LNCaP clone FGC (cell line): ENCODE measurements around the gene DERL3.

Source experiments
- DNase-seq: peaks from one replicate; pipeline ENCODE4 v3.0.0-alpha.2; 2011; ENCODE audit warnings: low read depth
- H3K4me3 ChIP-seq: 2 replicates; pipeline ENCODE4 v1.5.1; 2011; ENCODE audit warnings: mild to moderate bottlenecking, low read depth, low read length, control low read depth
- TF ChIP-seq, protein P1 (sequence below): IDR thresholded peaks from 2 replicates; pipeline ENCODE4 v1.5.1; 2012; ENCODE audit warnings: mild to moderate bottlenecking; ENCODE audit not compliant: control insufficient read depth, insufficient read depth; ENCODE audit errors: extremely low read depth

The DERL3 gene

DNA sequence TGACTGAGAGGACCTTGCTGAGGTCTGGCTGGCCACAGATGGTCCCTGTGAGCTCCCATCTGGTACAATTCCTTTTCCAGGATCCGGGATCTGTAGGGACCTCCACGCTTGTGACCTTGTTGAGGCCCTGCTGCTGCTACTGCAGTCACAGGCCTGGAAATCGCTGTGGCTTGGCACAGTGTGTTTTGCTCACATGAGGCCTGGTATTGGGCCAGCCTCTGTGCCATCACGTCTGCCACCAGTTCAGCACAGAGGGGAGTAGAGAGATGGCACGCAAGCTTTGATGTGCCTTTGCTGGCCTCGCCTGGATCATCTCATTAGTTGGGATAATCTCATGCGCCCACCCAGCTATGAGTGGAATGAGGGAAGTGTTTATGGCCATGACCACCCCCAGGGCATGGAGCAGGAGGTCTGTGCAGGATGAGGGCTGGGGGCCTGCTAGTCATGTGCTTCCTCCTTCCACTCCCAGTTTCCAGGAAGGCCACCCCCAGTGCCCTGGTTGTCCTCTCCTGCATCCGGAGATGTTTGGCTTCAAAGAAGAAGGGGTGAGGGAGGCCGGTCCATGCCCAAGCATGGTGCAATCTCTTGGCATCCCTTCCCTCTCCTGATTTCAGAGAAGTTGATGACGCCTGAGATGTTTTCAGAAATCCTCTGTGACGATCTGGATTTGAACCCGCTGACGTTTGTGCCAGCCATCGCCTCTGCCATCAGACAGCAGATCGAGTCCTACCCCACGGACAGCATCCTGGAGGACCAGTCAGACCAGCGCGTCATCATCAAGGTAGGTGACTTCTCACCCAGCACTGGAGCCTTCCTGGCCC is 22.4 kb downstream of the DERL3 start:
- DNase-seq = no peak

GRCh38 chr22:23815541-23816155 is 23.2 kb downstream of the DERL3 start:
- TF ChIP-seq, protein P1, sequence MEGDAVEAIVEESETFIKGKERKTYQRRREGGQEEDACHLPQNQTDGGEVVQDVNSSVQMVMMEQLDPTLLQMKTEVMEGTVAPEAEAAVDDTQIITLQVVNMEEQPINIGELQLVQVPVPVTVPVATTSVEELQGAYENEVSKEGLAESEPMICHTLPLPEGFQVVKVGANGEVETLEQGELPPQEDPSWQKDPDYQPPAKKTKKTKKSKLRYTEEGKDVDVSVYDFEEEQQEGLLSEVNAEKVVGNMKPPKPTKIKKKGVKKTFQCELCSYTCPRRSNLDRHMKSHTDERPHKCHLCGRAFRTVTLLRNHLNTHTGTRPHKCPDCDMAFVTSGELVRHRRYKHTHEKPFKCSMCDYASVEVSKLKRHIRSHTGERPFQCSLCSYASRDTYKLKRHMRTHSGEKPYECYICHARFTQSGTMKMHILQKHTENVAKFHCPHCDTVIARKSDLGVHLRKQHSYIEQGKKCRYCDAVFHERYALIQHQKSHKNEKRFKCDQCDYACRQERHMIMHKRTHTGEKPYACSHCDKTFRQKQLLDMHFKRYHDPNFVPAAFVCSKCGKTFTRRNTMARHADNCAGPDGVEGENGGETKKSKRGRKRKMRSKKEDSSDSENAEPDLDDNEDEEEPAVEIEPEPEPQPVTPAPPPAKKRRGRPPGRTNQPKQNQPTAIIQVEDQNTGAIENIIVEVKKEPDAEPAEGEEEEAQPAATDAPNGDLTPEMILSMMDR = no peak
- H3K4me3 ChIP-seq = no peak overlapping the region
- no peak for DNase-seq

More for the DNA sequence above, 22.4 kb downstream of the DERL3 start:
- TF ChIP-seq, protein P1 = no peak
- H3K4me3 ChIP-seq = no peak overlapping the region

DNA sequence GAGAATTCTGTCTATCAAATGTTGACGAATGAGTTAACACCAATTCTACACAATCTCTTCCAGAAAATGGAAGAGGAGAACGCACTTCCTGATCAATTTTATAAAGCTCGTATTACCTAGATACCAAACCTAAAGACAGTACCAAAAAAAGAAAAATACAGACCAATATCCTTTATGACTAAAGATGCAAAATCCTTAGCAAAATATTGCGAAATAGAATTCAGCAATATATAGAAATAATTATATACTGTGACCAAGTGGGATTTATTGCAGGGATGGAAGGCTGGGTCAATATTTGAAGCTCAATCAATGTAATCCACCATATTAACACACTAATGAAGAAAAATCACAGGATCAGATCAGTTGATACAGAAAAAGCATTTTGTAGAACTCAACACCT is 26.4 kb downstream of the DERL3 start:
- TF ChIP-seq, protein P1 = no peak
- H3K4me3 ChIP-seq = no peak overlapping the region
- DNase-seq = no peak

- no peak for DNase-seq
- TF ChIP-seq, protein P1 = no peak
- H3K4me3 ChIP-seq = no peak overlapping the region
Measured at GRCh38 chr22:23806837-23807236, 32.0 kb downstream of the DERL3 start.

DNA sequence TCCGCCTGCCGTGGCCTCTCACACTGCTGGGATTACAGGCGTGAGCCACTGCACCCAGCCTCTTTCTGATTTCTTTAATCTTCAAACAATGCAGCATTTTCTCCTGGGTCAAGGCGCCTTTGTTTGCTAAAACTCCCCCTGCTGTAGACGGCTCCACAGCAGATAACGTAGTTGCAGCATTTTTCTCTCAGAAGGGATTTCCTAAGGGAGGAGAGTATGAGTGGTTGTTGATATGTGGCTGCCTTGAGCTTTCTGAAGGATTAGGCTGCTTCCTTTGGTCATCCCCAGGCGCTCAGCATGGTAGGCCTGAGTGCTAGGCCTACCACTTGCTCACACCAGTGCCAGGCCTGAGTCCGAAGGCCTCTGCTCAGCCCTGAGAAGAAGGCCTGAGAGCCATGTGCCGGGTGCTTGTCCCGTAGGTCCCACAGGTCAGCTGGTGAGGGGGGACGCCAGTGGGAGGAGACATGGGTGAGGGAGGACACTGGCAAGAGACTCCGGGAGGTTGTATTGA is 34.0 kb downstream of the DERL3 start:
- no peak for DNase-seq
- H3K4me3 ChIP-seq = no peak overlapping the region
- TF ChIP-seq, protein P1 = no peak

DNA sequence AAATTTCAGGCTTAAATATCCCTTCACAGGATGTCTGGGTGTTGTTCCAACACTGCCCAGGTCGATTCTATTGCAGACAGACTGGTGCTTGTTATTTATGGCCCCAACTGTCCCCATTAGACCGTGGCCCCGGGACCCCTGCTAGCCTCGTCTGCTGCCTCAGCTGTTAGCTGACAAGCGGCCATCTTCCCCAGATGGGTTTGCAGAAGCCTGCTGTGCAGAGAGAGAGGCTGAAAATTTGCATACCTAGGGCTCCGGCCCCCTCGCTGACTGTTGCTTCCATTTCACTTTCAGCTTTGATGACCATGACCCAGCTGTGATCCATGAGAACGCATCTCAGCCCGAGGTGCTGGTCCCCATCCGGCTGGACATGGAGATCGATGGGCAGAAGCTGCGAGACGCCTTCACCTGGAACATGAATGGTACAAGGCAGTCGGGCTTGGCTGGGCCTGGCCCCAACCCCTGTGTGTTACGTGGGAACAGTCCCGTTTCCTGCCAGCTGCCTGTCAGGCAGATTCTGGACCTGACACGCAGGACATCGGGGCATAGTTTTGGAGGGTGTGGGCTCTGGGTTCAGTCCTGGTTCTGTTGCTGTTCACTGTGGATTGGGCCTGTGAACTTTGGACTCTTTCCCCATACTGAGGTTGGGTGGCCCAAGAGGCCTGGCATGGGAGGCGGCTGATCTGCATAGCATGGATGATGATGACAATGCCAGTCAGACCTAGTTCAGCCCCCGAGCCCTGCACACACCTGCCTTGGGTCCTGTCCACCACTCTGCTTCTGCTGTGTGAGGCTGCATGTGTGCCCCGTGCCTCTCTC is 35.6 kb downstream of the DERL3 start:
- no peak for DNase-seq
- TF ChIP-seq, protein P1 = no peak
- no peak overlapping the region for H3K4me3 ChIP-seq
